ENCODE data around the gene KCTD7.

GRCh38 chr7:66681491-66682349 is 53.0 kb downstream of the KCTD7 start:
- TF ChIP-seq CTCF (IDR thresholded peaks at IDR 0.05) (no peak), POLR2A (IDR thresholded peaks at IDR 0.05) (peak; percentile 97), POLR2AphosphoS5 (IDR thresholded peaks at IDR 0.05) (peak; percentile 98 to 99 (median 99)), EP300 (IDR thresholded peaks at IDR 0.05; ENCODE audit: low read depth) (no peak)

All from transverse colon (tissue), 4 donors.